HepG2 (cell line): ENCODE data around the gene IL1A. TPM values are rescaled to one million over a fixed set of nuclear protein-coding genes. Genes with fewer than 3 reads are reported as not detected.
A peak's percentile ranks its signal among the peaks of the same experiment; 100 is the strongest.

Experiments
- ADNP ChIP-seq: sonication (generic); formaldehyde crosslinking; IDR thresholded peaks from 2 replicates; pipeline ENCODE4 v1.4.0; 2020; ENCODE audit warnings: missing genetic modification reagents
- BRD4 ChIP-seq: sonication (generic); formaldehyde crosslinking; IDR thresholded peaks from 2 replicates; pipeline ENCODE4 v1.4.0; 2020; ENCODE audit warnings: missing genetic modification reagents
- FOXC1 ChIP-seq: sonication (generic); formaldehyde crosslinking; IDR thresholded peaks from 2 replicates; pipeline ENCODE4 v1.8.0; 2022; ENCODE audit warnings: mild to moderate bottlenecking, missing genetic modification reagents, borderline replicate concordance
- GATAD1 ChIP-seq: IDR thresholded peaks from 2 replicates; pipeline ENCODE4 v1.6.1; 2016; ENCODE audit warnings: missing genetic modification reagents, missing compliant biosample characterization
- HDAC1 ChIP-seq: sonication (generic); formaldehyde crosslinking; IDR thresholded peaks from 2 replicates; pipeline ENCODE4 v1.5.1; 2020; ENCODE audit warnings: mild to moderate bottlenecking, missing genetic modification reagents
- KMT2B ChIP-seq: IDR thresholded peaks from 2 replicates; pipeline ENCODE4 v1.6.1; 2016; ENCODE audit warnings: missing genetic modification reagents, missing compliant biosample characterization
- NCOA2 ChIP-seq: sonication (generic); formaldehyde crosslinking; IDR thresholded peaks from 2 replicates; pipeline ENCODE4 v1.8.0; 2022; ENCODE audit warnings: inconsistent platforms
- NPAS2 ChIP-seq: sonication (generic); formaldehyde crosslinking; IDR thresholded peaks from 2 replicates; pipeline ENCODE4 v1.8.0; 2022; ENCODE audit warnings: mild to moderate bottlenecking, missing genetic modification reagents, borderline replicate concordance
- NR1H2 ChIP-seq: sonication (generic); formaldehyde crosslinking; IDR thresholded peaks from 2 replicates; pipeline ENCODE4 v1.8.1; 2022; ENCODE audit warnings: low read depth, missing genetic modification reagents, borderline replicate concordance
- PHF21A ChIP-seq: sonication (generic); formaldehyde crosslinking; IDR thresholded peaks from 2 replicates; pipeline ENCODE4 v1.5.0; 2020; ENCODE audit warnings: mild to moderate bottlenecking, missing genetic modification reagents
- PPARG ChIP-seq: conservative IDR thresholded peaks from 2 replicates; pipeline ENCODE4 v1.6.1; 2016; ENCODE audit warnings: missing biosample characterization, missing genetic modification reagents
- RELA ChIP-seq: sonication (generic); formaldehyde crosslinking; IDR thresholded peaks from 2 replicates; pipeline ENCODE4 v1.4.0; 2020; ENCODE audit warnings: missing genetic modification reagents
- RXRA ChIP-seq: sonication (generic); formaldehyde crosslinking; IDR thresholded peaks from 2 replicates; pipeline ENCODE4 v1.5.1; 2020; ENCODE audit warnings: missing genetic modification reagents
- ZBTB3 ChIP-seq: sonication (generic); formaldehyde crosslinking; IDR thresholded peaks from 2 replicates; pipeline ENCODE4 v1.4.0; 2020; ENCODE audit warnings: low read depth, mild to moderate bottlenecking, moderate library complexity, missing genetic modification reagents, borderline replicate concordance
- ZNF124 ChIP-seq: sonication (generic); formaldehyde crosslinking; IDR thresholded peaks from 2 replicates; pipeline ENCODE4 v1.4.0; 2020; ENCODE audit warnings: missing genetic modification reagents
- ZNF256 ChIP-seq: sonication (generic); formaldehyde crosslinking; conservative IDR thresholded peaks from 2 replicates; pipeline ENCODE4 v1.4.0; 2020; ENCODE audit warnings: missing genetic modification reagents
- ZNF782 ChIP-seq: sonication (generic); formaldehyde crosslinking; IDR thresholded peaks from 2 replicates; pipeline ENCODE4 v1.4.0; 2020; ENCODE audit warnings: missing genetic modification reagents, mild to moderate bottlenecking, borderline replicate concordance
- polyA plus RNA-seq, 8 experiments: library from polyadenylated mRNA; depleted of rRNA in 3 of 8; stranded (reverse) in 7 of 8; unstranded in 1 of 8; fragments of >200 nt; fragmentation: Illumina TruSeq in 4 of 8; extraction: Trizol in 4 of 8; gene quantifications; 2 replicates each; pipeline versions ENCODE4 v1.2.1 to v1.2.3, GENCODE V29; 2011 to 2016; ENCODE audit warnings: low read depth in 4 of 8, missing spikeins in 1 of 8, mixed read lengths in 1 of 8; ENCODE audit not compliant: insufficient read depth in 1 of 8
- total RNA-seq, 5 experiments: library from RNA; depleted of rRNA; stranded (reverse); fragments of >200 nt; fragmentation: Illumina TruSeq; extraction: Trizol; gene quantifications; 2 replicates each; pipeline ENCODE4 v1.2.3, GENCODE V29; 2016; ENCODE audit warnings: low read depth in 1 of 5
- TF ChIP-seq, protein P1 (sequence below): sonication (generic); formaldehyde crosslinking; IDR thresholded peaks from 2 replicates; pipeline ENCODE4 v1.8.1; 2023; ENCODE audit warnings: mild to moderate bottlenecking, inconsistent platforms, moderate library complexity, missing genetic modification reagents, borderline replicate concordance
- TF ChIP-seq, protein P2 (sequence below): IDR thresholded peaks from 2 replicates; pipeline ENCODE4 v1.6.1; 2018; ENCODE audit warnings: missing genetic modification reagents, mild to moderate bottlenecking, missing compliant biosample characterization
- TF ChIP-seq, protein P3 (sequence below): IDR thresholded peaks from 2 replicates; pipeline ENCODE4 v1.6.1; 2016; ENCODE audit warnings: low read depth
- TF ChIP-seq, protein P4 (sequence below): sonication (generic); formaldehyde crosslinking; IDR thresholded peaks from 2 replicates; pipeline ENCODE4 v1.8.1; 2023; ENCODE audit warnings: mild to moderate bottlenecking, missing genetic modification reagents, borderline replicate concordance
- TF ChIP-seq, protein P5 (sequence below): sonication (generic); formaldehyde crosslinking; IDR thresholded peaks from 2 replicates; pipeline ENCODE4 v1.8.0; 2022; ENCODE audit warnings: mild to moderate bottlenecking, missing genetic modification reagents, moderate library complexity

The IL1A gene
- total and polyA plus RNA-seq, 2 of the 13 experiments (the other 11 are each of a cell fraction or from before 2014, with no cell fraction given), result not detected

DNA sequence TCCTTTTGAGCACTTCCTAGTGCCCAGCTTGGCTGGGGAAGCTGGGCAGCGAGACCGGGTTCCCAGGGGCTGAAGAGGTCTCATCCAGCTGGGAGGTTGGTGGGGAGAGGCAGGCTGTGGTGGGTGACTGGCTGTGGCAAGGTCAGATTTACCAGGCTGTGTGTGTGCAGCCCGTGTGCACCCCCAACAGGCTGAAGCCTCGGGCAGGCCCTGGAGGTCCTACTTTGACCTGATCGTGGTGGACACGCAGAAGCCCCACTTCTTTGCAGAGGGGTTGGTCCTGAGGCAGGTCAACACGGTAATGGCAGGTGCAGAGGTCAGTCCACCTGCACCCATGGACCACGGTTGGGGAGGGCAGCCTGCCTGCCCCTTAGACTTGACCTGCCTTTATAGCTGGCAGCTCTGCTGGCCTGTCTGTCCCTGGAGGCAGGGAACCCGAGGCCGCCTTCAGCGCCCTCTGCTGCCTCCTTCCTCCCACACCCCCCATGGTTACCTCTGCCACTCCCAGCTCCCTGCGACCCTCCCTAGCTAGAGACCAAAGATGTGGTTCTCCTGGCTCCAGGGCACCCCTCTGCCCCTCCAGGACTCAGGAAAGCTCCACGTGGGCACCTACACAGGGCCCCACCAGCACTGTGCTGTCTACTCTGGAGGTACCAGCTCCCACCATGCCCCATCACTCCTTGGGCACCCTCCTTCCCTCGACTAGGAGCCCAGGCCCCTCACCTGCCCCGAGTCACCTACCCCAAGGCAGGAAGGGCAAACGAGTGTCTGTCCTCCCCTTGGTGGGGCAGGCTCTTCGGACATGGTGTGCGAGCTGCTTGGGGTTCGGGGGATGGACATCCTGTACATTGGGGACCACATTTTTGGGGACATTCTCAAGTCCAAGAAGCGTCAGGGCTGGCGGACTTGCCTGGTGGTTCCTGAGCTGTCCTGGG, 59.4 kb downstream of the IL1A start (continued):
- TF ChIP-seq, protein P1, sequence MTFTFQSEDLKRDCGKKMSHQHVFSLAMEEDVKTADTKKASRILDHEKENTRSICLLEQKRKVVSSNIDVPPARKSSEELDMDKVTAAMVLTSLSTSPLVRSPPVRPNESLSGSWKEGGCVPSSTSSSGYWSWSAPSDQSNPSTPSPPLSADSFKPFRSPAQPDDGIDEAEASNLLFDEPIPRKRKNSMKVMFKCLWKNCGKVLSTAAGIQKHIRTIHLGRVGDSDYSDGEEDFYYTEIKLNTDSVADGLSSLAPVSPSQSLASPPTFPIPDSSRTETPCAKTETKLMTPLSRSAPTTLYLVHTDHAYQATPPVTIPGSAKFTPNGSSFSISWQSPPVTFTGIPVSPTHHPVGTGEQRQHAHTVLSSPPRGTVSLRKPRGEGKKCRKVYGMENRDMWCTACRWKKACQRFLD (CRISPR knock-in tag), result no peak
- TF ChIP-seq RELA (CRISPR knock-in tag) (no peak), HDAC1 (CRISPR knock-in tag) (0 out of 2 replicates have a peak, but pooled peaks have one; percentile 21), NCOA2 (CRISPR knock-in tag) (no peak; the same call in 1 of the 2 replicates), FOXC1 (CRISPR knock-in tag) (no peak), PHF21A (CRISPR knock-in tag) (no peak), RXRA (peak; percentile 59; the same call in 1 of the 2 replicates), ZNF782 (CRISPR knock-in tag) (no peak), PPARG (CRISPR knock-in tag) (0 out of 2 replicates have a peak, but pooled peaks have one; percentile 16), NPAS2 (CRISPR knock-in tag) (no peak), NR1H2 (no peak), BRD4 (no peak), ZNF256 (no peak), KMT2B (CRISPR knock-in tag) (no peak), GATAD1 (CRISPR knock-in tag) (peak; percentile 58), ZBTB3 (CRISPR knock-in tag) (no peak), ADNP (no peak), ZNF124 (CRISPR knock-in tag) (0 out of 2 replicates have a peak, but pooled peaks have one; percentile 46)
- TF ChIP-seq, protein P2, sequence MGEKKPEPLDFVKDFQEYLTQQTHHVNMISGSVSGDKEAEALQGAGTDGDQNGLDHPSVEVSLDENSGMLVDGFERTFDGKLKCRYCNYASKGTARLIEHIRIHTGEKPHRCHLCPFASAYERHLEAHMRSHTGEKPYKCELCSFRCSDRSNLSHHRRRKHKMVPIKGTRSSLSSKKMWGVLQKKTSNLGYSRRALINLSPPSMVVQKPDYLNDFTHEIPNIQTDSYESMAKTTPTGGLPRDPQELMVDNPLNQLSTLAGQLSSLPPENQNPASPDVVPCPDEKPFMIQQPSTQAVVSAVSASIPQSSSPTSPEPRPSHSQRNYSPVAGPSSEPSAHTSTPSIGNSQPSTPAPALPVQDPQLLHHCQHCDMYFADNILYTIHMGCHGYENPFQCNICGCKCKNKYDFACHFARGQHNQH, result peak; percentile 49; the same call in 1 of the 2 replicates
- TF ChIP-seq, protein P3, sequence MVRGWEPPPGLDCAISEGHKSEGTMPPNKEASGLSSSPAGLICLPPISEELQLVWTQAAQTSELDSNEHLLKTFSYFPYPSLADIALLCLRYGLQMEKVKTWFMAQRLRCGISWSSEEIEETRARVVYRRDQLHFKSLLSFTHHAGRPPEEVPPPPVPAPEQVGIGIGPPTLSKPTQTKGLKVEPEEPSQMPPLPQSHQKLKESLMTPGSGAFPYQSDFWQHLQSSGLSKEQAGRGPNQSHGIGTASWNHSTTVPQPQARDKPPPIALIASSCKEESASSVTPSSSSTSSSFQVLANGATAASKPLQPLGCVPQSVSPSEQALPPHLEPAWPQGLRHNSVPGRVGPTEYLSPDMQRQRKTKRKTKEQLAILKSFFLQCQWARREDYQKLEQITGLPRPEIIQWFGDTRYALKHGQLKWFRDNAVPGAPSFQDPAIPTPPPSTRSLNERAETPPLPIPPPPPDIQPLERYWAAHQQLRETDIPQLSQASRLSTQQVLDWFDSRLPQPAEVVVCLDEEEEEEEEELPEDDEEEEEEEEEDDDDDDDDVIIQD (CRISPR knock-in tag), result no peak
- TF ChIP-seq, protein P4, sequence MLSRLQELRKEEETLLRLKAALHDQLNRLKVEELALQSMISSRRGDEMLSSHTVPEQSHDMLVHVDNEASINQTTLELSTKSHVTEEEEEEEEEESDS (CRISPR knock-in tag), result no peak
- TF ChIP-seq, protein P5, sequence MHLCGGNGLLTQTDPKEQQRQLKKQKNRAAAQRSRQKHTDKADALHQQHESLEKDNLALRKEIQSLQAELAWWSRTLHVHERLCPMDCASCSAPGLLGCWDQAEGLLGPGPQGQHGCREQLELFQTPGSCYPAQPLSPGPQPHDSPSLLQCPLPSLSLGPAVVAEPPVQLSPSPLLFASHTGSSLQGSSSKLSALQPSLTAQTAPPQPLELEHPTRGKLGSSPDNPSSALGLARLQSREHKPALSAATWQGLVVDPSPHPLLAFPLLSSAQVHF (CRISPR knock-in tag), result no peak
